ENCODE measurements around the gene PSMD1. TPM values are rescaled to one million over a fixed set of nuclear protein-coding genes. Genes with fewer than 3 reads are reported as not detected.

The PSMD1 gene
- total RNA-seq, 1 donor from 2014 or later, result 77.2 TPM

DNA sequence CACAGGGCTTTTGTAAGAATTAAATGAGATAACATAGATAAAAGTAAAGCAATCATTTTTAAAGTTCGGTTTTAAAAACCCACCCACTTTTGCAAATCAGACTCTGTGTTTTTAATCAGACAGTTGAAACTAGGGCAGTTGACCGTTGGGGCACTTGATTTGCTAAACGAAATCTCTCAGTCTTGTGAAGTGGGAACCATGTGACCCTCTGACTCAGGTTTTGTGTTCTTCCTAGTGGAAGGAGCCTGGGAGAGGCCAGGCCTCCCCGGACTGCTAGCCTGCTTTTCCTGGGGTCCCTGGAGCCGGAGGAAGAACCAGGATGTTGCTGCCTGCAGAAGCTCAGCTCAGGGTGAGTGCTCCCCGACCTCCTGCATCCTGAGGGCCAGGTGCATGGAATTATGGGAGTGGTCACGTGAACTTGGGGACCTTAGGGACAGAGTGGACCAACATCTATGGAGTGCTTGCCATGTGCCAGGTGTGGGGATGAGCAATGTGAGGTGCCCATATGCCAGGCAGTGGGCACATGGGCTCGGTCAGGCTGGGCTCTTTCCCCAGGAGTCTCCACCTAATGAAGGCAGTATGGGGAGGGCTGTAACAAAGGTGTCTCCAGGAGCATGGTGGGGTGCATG is 15.5 kb upstream of the PSMD1 start:
- H3K27me3 ChIP-seq (ENCODE audit: control insufficient read depth, insufficient read depth, low read length), result peaks cover 23% of the 10 kb centered on the region
- H3K36me3 ChIP-seq (ENCODE audit: control insufficient read depth, insufficient read depth, low read length), result no peaks in the 10 kb centered on the region
- H3K4me3 ChIP-seq (ENCODE audit: low read depth, low read length), result no peak overlapping the region
- DNase-seq (ENCODE audit: low read depth), result no peak
- TF ChIP-seq, protein P1, sequence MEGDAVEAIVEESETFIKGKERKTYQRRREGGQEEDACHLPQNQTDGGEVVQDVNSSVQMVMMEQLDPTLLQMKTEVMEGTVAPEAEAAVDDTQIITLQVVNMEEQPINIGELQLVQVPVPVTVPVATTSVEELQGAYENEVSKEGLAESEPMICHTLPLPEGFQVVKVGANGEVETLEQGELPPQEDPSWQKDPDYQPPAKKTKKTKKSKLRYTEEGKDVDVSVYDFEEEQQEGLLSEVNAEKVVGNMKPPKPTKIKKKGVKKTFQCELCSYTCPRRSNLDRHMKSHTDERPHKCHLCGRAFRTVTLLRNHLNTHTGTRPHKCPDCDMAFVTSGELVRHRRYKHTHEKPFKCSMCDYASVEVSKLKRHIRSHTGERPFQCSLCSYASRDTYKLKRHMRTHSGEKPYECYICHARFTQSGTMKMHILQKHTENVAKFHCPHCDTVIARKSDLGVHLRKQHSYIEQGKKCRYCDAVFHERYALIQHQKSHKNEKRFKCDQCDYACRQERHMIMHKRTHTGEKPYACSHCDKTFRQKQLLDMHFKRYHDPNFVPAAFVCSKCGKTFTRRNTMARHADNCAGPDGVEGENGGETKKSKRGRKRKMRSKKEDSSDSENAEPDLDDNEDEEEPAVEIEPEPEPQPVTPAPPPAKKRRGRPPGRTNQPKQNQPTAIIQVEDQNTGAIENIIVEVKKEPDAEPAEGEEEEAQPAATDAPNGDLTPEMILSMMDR (IDR thresholded peaks at IDR 0.05; ENCODE audit: insufficient read depth, low read length, poor library complexity, severe bottlenecking), result no peak

DNA sequence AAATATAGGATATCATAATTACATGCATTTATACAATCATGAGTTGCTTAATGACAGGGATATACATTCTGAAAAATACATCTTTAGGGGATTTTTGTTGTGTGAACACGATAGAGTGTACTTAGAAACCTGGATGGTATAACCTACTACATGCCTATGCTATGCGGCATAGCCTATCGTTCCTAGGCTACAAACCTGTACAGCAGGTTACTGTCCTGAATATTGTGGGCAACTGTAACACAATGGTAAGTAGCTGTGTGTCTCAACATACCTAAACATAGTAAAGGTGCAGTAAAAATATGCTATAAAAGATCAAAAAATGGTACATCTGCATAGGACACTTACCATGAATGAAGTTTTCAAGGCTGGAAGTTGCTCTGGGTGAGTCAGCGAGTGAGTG is 12.9 kb upstream of the PSMD1 start:
- Histone ChIP-seq H3K36me3 (ENCODE audit: control insufficient read depth, insufficient read depth, low read length) (no peaks in the 10 kb centered on the region), H3K4me3 (ENCODE audit: low read depth, low read length) (no peak overlapping the region), H3K27me3 (ENCODE audit: control insufficient read depth, insufficient read depth, low read length) (peaks cover 15% of the 10 kb centered on the region)
- no peak for DNase-seq (ENCODE audit: low read depth)
- TF ChIP-seq, protein P1 (IDR thresholded peaks at IDR 0.05; ENCODE audit: insufficient read depth, low read length, poor library complexity, severe bottlenecking), result no peak

DNA sequence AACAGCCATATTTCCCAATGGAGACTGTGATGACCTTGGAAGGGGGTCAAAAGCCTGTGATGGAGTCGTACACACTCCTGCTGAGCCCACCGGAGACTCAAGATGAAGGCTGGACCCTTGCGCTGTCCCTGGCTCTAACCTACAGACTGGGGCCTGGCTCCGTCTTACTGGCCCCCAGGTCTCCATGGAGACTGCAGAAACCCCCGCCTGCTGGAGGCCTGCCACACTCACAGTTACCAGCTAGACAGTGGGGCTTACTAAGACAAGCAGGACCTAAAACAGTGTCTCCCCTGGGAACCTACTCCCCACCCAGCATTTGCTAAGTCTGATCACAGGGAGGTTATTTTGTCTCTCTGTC is 9.8 kb upstream of the PSMD1 start:
- no peaks in the 10 kb centered on the region for H3K36me3 ChIP-seq (ENCODE audit: control insufficient read depth, insufficient read depth, low read length)
- peaks cover 7% of the 10 kb centered on the region for H3K27me3 ChIP-seq (ENCODE audit: control insufficient read depth, insufficient read depth, low read length)
- TF ChIP-seq, protein P1 (IDR thresholded peaks at IDR 0.05; ENCODE audit: insufficient read depth, low read length, poor library complexity, severe bottlenecking), result no peak
- no peak overlapping the region for H3K4me3 ChIP-seq (ENCODE audit: low read depth, low read length)
- no peak for DNase-seq (ENCODE audit: low read depth)

DNA sequence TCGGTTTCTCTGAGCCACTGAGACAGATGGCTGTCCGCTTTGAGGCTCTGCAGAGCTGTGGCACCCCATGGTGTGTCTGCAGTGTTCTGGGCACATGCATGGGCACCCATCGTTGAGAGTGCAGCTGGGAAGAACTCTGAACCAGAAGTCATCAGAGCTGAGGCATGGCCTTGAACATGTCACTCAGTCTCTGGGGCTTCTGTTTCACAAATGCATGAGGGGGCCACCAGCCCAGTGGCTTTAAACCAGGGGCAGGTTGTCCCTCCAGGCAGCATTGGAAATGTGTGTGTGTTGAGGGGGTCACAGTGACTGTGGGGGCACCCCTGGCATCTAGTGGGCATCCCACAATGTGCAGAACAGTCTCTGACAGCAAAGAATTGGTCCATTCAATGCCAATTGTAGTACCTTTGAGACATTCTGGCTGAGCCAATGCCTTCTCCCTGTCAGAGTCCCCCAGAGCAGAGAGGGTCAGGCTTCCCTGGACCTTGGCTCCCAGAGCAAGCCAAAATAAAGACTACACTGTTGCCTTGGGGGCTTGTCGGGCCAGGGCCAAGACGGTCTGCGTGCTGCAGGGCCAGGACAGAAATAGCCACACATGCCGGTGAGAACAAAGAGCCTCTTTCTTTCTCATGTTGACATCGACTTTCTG is 9.3 kb upstream of the PSMD1 start:
- TF ChIP-seq, protein P1 (IDR thresholded peaks at IDR 0.05; ENCODE audit: insufficient read depth, low read length, poor library complexity, severe bottlenecking), result no peak
- no peaks in the 10 kb centered on the region for H3K36me3 ChIP-seq (ENCODE audit: control insufficient read depth, insufficient read depth, low read length)
- no peak for DNase-seq (ENCODE audit: low read depth)
- H3K27me3 ChIP-seq (ENCODE audit: control insufficient read depth, insufficient read depth, low read length), result peaks cover 7% of the 10 kb centered on the region
- H3K4me3 ChIP-seq (ENCODE audit: low read depth, low read length), result no peak overlapping the region

DNA sequence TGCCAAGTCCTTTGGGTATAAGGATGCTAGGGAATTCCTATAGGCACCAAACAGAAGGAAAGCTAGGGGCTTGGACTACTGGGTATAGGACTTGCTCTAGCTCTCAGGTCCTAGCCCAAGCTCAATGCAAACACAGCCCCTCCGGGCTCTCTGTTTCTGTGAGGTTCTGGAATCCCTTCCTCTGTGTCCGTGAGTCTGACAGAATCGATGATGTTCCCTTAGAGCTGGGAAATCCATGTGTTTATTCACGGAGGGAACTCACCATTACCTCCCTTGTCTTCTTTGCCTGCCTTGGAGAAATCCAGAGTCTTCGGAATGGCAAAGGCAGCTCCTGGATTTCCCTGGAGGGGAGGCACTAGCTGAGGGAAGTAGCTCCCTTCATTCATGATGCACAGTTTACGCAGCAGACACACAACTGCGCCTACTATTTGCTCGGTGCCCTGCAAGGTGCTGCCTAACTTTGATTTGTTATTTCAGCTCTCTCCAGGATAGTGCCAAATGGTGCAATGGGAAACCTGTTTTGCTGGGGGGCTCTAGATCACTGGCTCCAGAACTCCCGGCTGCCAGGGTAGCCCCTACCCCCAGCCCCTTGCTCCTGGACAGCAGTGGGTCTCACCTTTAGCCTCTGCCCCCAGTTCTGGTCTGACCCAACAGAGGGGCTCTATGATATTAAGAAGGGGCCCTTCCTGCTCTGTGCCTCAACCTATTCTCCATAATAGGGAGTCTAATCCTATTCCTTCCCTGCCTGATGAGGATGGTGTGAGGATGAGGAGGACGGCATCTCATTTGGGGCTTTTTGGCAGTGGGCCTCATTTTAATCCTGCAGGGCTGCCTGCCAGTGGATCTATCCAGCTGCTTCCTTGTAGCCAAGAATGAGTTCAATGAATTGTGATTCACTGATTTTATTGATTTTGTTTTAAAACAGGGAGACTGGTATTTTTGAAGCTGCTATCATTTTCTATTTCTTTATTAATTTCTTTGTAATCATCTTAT is 8.4 kb upstream of the PSMD1 start:
- TF ChIP-seq, protein P1 (IDR thresholded peaks at IDR 0.05; ENCODE audit: insufficient read depth, low read length, poor library complexity, severe bottlenecking), result no peak
- H3K4me3 ChIP-seq (ENCODE audit: low read depth, low read length), result no peak overlapping the region
- H3K27me3 ChIP-seq (ENCODE audit: control insufficient read depth, insufficient read depth, low read length), result peaks cover 7% of the 10 kb centered on the region
- no peaks in the 10 kb centered on the region for H3K36me3 ChIP-seq (ENCODE audit: control insufficient read depth, insufficient read depth, low read length)
- DNase-seq (ENCODE audit: low read depth), result no peak

All from kidney epithelial cell (primary cell).